PFSK-1 (cell line): ENCODE measurements around the gene BCAP29.

Experiments used
- FOXP2 ChIP-seq: optimal IDR thresholded peaks from 2 replicates; pipeline ENCODE3; 2011; ENCODE audit warnings: borderline replicate concordance, control low read depth, inconsistent platforms; ENCODE audit not compliant: insufficient read depth; ENCODE audit errors: extremely low read length, extremely low read depth
- POLR2AphosphoS5 ChIP-seq: IDR thresholded peaks from 2 replicates; pipeline ENCODE4 v1.6.1; 2012; ENCODE audit warnings: low read depth, mild to moderate bottlenecking, control low read depth, low read length, moderate library complexity
- REST ChIP-seq, 2 experiments: IDR thresholded peaks; 2 replicates each; pipeline versions ENCODE4 v1.6.1 to v1.8.0; 2011 to 2012; ENCODE audit warnings: low read depth in 2 of 2, low read length in 2 of 2, control low read depth in 1 of 2, inconsistent platforms in 1 of 2, mild to moderate bottlenecking in 1 of 2, moderate library complexity in 1 of 2; ENCODE audit not compliant: insufficient read depth in 1 of 2
- SIN3A ChIP-seq: IDR thresholded peaks from 2 replicates; pipeline ENCODE4 v1.6.1; 2012; ENCODE audit warnings: mild to moderate bottlenecking, low read length, moderate library complexity, borderline replicate concordance; ENCODE audit not compliant: insufficient read depth
- TAF1 ChIP-seq: IDR thresholded peaks from 2 replicates; pipeline ENCODE4 v1.6.1; 2012; ENCODE audit warnings: low read length, control low read depth, borderline replicate concordance; ENCODE audit not compliant: insufficient read depth

GRCh38 chr7:107560898-107561516 is 19.0 kb upstream of the BCAP29 start:
- TF ChIP-seq TAF1 (no peak), FOXP2 (no peak), POLR2AphosphoS5 (no peak), SIN3A (no peak), REST (IDR thresholded peaks at IDR 0.05; ENCODE audit: insufficient read depth in 1 of 2, low read depth in 2 of 2, low read length in 2 of 2) (no peak)
